Immature natural killer cell (primary cell): ENCODE results near the gene SPATA24. TPM values are rescaled to one million over a fixed set of nuclear protein-coding genes. Genes with fewer than 3 reads are reported as not detected.
"Not testable (repeated sequence)": the region's sequence is repeated elsewhere in the genome, so short reads cannot be mapped to it uniquely, and the experiment has no call there.

Experiments
- DNase-seq, 3 donors: peaks; one replicate each; pipeline ENCODE4 v3.0.0; 2022; ENCODE audit warnings: mixed read lengths in 1 of 3
- H3K27ac Mint-ChIP-seq, 6 donors: one replicate each; pipeline ENCODE4 v1.8.0; 2020; ENCODE audit warnings: mixed read lengths in 6 of 6, mild to moderate bottlenecking in 5 of 6, inconsistent platforms in 4 of 6, moderate library complexity in 3 of 6
- H3K27me3 Mint-ChIP-seq, 3 donors: one replicate each; pipeline ENCODE4 v1.8.0; 2020 to 2021; ENCODE audit warnings: low read depth in 3 of 3, mild to moderate bottlenecking in 3 of 3, mixed read lengths in 3 of 3, moderate library complexity in 3 of 3, inconsistent platforms in 1 of 3
- H3K36me3 Mint-ChIP-seq, 3 donors: one replicate each; pipeline ENCODE4 v1.8.0; 2020; ENCODE audit warnings: mixed read lengths in 3 of 3, inconsistent platforms in 2 of 3, mild to moderate bottlenecking in 2 of 3
- H3K4me1 Mint-ChIP-seq, 2 donors: one replicate each; pipeline ENCODE4 v1.8.0; 2020; ENCODE audit warnings: inconsistent platforms in 2 of 2, mild to moderate bottlenecking in 2 of 2, mixed read lengths in 2 of 2, moderate library complexity in 1 of 2
- H3K4me3 Mint-ChIP-seq, 5 donors: one replicate each; pipeline ENCODE4 v1.8.0; 2020; ENCODE audit warnings: mild to moderate bottlenecking in 5 of 5, mixed read lengths in 5 of 5, inconsistent platforms in 3 of 5, moderate library complexity in 3 of 5
- H3K9me3 Mint-ChIP-seq, 6 donors: one replicate each; pipeline ENCODE4 v1.8.0; 2020; ENCODE audit warnings: mild to moderate bottlenecking in 6 of 6, mixed read lengths in 6 of 6, inconsistent platforms in 4 of 6, moderate library complexity in 3 of 6
- polyA plus RNA-seq, 3 donors: library from polyadenylated mRNA; unstranded; fragments of 300-500 nt; fragmentation: Illumina TruSeq; gene quantifications; one replicate each; pipeline ENCODE4 v1.2.3, GENCODE V29; 2021

SPATA24 gene
- polyA plus RNA-seq, 3 donors from 2014 or later, result 4.5 to 5.6 TPM; not detected in 1

GRCh38 chr5:139378101-139378825 is 25.6 kb downstream of the SPATA24 start:
- H3K27ac Mint-ChIP-seq, result no peak overlapping the region
- no peaks in the 10 kb centered on the region for H3K9me3 Mint-ChIP-seq
- H3K36me3 Mint-ChIP-seq, result peaks cover 0 to 10% (median 0%) of the 10 kb centered on the region in 3 donors
- peaks cover 0 to 2% (median 0%) of the 10 kb centered on the region in 3 donors for H3K27me3 Mint-ChIP-seq
- DNase-seq, result no peak
- H3K4me1 Mint-ChIP-seq, result no peaks in the 10 kb centered on the region
- no peak overlapping the region for H3K4me3 Mint-ChIP-seq

DNA sequence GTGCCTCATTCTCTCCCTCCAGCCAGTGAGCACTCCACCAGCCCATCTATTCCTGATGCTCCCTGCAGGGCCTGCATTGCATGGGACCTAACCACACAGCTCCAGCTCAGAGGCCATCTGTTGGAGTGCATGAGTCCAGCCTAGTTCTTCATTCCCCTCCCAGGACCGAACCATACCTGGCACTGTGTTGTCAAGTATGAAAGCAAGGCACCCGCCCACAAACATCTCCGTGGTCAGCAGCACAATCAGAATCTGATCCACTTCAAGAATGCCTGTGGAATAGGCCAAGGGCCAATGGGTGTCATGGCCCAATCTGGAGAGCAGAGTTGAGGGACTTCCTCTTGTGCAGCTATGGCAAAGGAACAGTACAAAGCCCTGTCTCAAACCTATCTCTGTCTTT is 26.7 kb downstream of the SPATA24 start:
- DNase-seq, result no peak
- peak overlapping the region in 4 of 6 donors; percentile 2 to 48 (median 20) for H3K27ac Mint-ChIP-seq
- H3K4me3 Mint-ChIP-seq, result no peak overlapping the region
- peaks cover 0 to 2% (median 0%) of the 10 kb centered on the region in 3 donors for H3K27me3 Mint-ChIP-seq
- peaks cover 0 to 15% (median 1%) of the 10 kb centered on the region in 3 donors for H3K36me3 Mint-ChIP-seq
- H3K4me1 Mint-ChIP-seq, result no peaks in the 10 kb centered on the region
- no peaks in the 10 kb centered on the region for H3K9me3 Mint-ChIP-seq

- DNase-seq, result no peak
- H3K9me3 Mint-ChIP-seq, result no peaks in the 10 kb centered on the region
- H3K27ac Mint-ChIP-seq, result no peak overlapping the region
- peaks cover 0 to 2% (median 0%) of the 10 kb centered on the region in 3 donors for H3K27me3 Mint-ChIP-seq
- H3K4me1 Mint-ChIP-seq, result no peaks in the 10 kb centered on the region
- H3K4me3 Mint-ChIP-seq, result no peak overlapping the region
- H3K36me3 Mint-ChIP-seq, result peaks cover 0 to 21% (median 7%) of the 10 kb centered on the region in 3 donors
Observed at GRCh38 chr5:139376364-139376763, 27.5 kb downstream of the SPATA24 start.

- no peak for DNase-seq
- no peaks in the 10 kb centered on the region for H3K4me1 Mint-ChIP-seq
- no peaks in the 10 kb centered on the region for H3K9me3 Mint-ChIP-seq
- H3K27ac Mint-ChIP-seq, result no peak overlapping the region
- peaks cover 0 to 4% (median 0%) of the 10 kb centered on the region in 3 donors for H3K27me3 Mint-ChIP-seq
- H3K36me3 Mint-ChIP-seq, result peaks cover 0 to 25% (median 7%) of the 10 kb centered on the region in 3 donors
- no peak overlapping the region for H3K4me3 Mint-ChIP-seq
Observed at GRCh38 chr5:139374909-139375308, 29.0 kb downstream of the SPATA24 start.

DNA sequence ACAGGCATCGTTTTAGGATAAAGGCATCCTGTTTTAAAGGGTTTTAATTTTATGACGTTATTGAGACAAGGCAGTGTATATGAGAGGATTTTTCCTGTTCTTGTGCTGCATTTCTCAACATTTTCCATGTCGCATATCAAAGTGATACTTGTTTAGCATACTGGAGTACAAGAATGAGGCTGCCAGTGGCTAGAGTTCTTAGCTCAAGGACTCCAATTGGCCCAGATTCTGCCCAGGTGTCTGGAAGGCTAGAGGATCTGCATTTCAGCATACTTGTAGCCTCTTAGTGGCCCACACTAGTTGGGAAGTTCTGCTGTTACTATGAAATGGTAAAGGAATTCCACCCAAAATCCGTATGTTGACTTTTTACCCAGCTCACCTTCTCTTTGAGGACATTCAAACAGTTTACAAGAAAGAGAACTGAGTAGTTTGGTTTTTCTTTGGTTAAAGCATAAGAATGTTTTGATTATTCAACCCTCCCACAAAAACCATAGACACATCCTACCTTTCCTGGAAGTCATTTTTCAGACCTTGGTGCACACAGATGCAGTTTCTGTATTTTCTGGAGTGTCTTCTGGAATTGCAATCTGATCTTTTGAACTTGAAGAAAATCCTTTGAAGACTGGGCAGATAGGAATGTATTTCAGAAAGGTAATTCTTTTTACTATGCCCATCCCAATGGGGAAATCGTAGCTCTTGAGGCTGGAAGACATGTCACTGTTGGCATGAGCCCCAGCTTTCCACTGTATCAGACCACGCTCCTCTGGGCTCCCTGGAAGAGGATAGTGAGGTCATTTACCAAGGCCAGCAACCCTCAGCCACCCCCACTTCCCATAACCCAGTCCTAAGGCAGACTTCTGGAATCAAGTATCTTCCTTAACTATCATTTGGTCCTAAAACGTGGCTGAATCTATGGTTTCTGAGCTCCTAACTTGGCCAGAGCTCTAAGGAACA is 32.1 kb downstream of the SPATA24 start:
- H3K27me3 Mint-ChIP-seq, result peaks cover 0 to 2% (median 1%) of the 10 kb centered on the region in 3 donors
- no peak overlapping the region for H3K4me3 Mint-ChIP-seq
- H3K9me3 Mint-ChIP-seq, result no peaks in the 10 kb centered on the region
- DNase-seq, result no peak
- H3K36me3 Mint-ChIP-seq, result peaks cover 0 to 28% (median 11%) of the 10 kb centered on the region in 3 donors
- no peaks in the 10 kb centered on the region for H3K4me1 Mint-ChIP-seq
- H3K27ac Mint-ChIP-seq, result peak overlapping the region in 3 of 6 donors; percentile 47 to 69 (median 54)

DNA sequence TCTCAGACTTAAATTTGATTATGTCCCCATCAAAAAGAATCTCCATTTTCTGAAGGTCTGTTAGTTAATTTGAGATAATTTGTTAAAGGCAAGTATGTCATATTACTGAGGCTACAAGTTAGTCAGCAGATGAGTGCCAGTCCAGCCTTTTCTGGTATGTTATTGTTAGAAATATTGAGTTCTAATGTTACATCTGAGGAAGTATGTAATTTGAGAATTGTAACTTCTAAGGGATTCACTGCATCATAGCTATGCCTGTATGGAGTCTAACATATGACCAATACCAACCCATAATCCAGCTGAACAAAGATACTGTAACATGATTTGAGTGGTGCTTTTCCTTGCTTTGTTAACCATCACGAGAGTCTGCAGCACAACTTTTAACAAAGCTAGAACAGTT is 34.7 kb downstream of the SPATA24 start:
- no peak overlapping the region for H3K27ac Mint-ChIP-seq
- peaks cover 0 to 2% of the 10 kb centered on the region in 2 donors for H3K4me1 Mint-ChIP-seq
- H3K27me3 Mint-ChIP-seq, result peaks cover 0 to 5% (median 1%) of the 10 kb centered on the region in 3 donors
- no peaks in the 10 kb centered on the region for H3K9me3 Mint-ChIP-seq
- DNase-seq, result no peak
- no peak overlapping the region for H3K4me3 Mint-ChIP-seq
- H3K36me3 Mint-ChIP-seq, result peaks cover 5 to 43% (median 20%) of the 10 kb centered on the region in 3 donors

GRCh38 chr5:139368613-139369012 is 35.3 kb downstream of the SPATA24 start:
- peaks cover 0 to 5% (median 1%) of the 10 kb centered on the region in 3 donors for H3K27me3 Mint-ChIP-seq
- peaks cover 5 to 49% (median 26%) of the 10 kb centered on the region in 3 donors for H3K36me3 Mint-ChIP-seq
- peaks cover 0 to 2% of the 10 kb centered on the region in 2 donors for H3K4me1 Mint-ChIP-seq
- peak overlapping the region in 2 of 6 donors; percentile 9 to 16 for H3K27ac Mint-ChIP-seq
- DNase-seq, result no peak
- H3K9me3 Mint-ChIP-seq, result no peaks in the 10 kb centered on the region
- H3K4me3 Mint-ChIP-seq, result no peak overlapping the region

DNA sequence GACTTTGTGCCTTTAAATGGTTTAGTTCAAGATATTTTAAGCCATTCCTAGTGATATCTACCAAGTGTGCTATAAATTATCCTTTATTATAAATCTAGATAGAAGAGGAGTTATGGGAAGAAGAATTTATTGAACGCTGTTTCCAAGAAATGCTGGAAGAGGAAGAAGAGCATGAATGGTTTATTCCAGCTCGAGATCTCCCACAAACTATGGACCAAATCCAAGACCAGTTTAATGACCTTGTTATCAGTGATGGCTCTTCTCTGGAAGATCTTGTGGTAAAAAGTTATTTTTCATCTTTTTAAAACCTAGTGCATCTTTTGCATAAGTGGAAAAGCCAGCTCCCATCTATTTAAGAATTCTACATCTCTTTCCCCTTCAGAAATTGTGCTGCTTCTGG is 39.4 kb downstream of the SPATA24 start:
- peaks cover 0 to 5% (median 0%) of the 10 kb centered on the region in 3 donors for H3K27me3 Mint-ChIP-seq
- no peak for DNase-seq
- no peak overlapping the region for H3K4me3 Mint-ChIP-seq
- peaks cover 5 to 34% (median 20%) of the 10 kb centered on the region in 3 donors for H3K36me3 Mint-ChIP-seq
- H3K4me1 Mint-ChIP-seq, result peaks cover 12% of the 10 kb centered on the region in 2 donors
- H3K27ac Mint-ChIP-seq, result peak overlapping the region in 1 of 6 donors; percentile 23
- H3K9me3 Mint-ChIP-seq, result no peaks in the 10 kb centered on the region

GRCh38 chr5:139363937-139364336 is 40.0 kb downstream of the SPATA24 start:
- H3K9me3 Mint-ChIP-seq, result no peaks in the 10 kb centered on the region
- no peak for DNase-seq
- peaks cover 0 to 5% (median 0%) of the 10 kb centered on the region in 3 donors for H3K27me3 Mint-ChIP-seq
- H3K36me3 Mint-ChIP-seq, result peaks cover 5 to 31% (median 20%) of the 10 kb centered on the region in 3 donors
- peaks cover 12 to 13% of the 10 kb centered on the region in 2 donors for H3K4me1 Mint-ChIP-seq
- H3K27ac Mint-ChIP-seq, result peak overlapping the region in 2 of 6 donors; percentile 23 to 32
- H3K4me3 Mint-ChIP-seq, result no peak overlapping the region

- DNase-seq, result no peak
- Mint-ChIP-seq H3K36me3 (peaks cover 6 to 24% (median 16%) of the 10 kb centered on the region in 3 donors), H3K4me3 (no peak overlapping the region), H3K4me1 (peaks cover 27 to 29% of the 10 kb centered on the region in 2 donors), H3K9me3 (no peaks in the 10 kb centered on the region), H3K27me3 (peaks cover 0 to 5% (median 0%) of the 10 kb centered on the region in 3 donors), H3K27ac (peak overlapping the region in 1 of 6 donors; percentile 24)
Observed at GRCh38 chr5:139361835-139362429, 42.0 kb downstream of the SPATA24 start.

GRCh38 chr5:139360384-139360783 is 43.5 kb downstream of the SPATA24 start:
- H3K4me1 Mint-ChIP-seq, result peaks cover 34 to 37% of the 10 kb centered on the region in 2 donors
- DNase-seq, result no peak
- H3K4me3 Mint-ChIP-seq, result no peak overlapping the region

DNA sequence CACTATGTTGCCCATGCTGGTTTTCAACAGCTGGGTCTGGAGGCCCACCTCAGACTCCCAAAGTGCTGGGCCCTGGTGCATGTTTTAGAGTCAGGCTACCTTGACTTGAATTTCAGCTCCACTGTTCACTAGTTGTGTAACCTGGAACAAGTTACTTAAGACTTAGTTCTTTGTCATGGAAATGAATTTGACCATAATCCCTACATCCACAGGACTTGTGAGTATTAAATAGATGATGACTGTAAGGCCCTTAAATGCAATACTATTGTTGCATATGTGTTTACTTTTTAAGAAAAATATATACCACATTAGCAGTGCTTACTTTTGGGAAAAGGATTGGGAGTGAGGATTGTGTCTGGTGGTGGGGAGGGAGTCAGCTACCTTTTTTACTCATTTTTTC is 45.8 kb downstream of the SPATA24 start:
- Mint-ChIP-seq H3K4me3 (no peak overlapping the region), H3K27me3 (peaks cover 0 to 1% (median 0%) of the 10 kb centered on the region in 3 donors), H3K4me1 (peaks cover 40 to 50% of the 10 kb centered on the region in 2 donors), H3K27ac (peak overlapping the region in 1 of 6 donors; percentile 71), H3K36me3 (peaks cover 7 to 11% (median 8%) of the 10 kb centered on the region in 3 donors), H3K9me3 (no peaks in the 10 kb centered on the region)
- no peak for DNase-seq

More at GRCh38 chr5:139360384-139360783, 43.5 kb downstream of the SPATA24 start:
- Mint-ChIP-seq H3K27me3 (peaks cover 0 to 1% (median 0%) of the 10 kb centered on the region in 3 donors), H3K36me3 (peaks cover 3 to 14% (median 11%) of the 10 kb centered on the region in 3 donors), H3K27ac (peak overlapping the region in 2 of 6 donors; percentile 25 to 42), H3K9me3 (no peaks in the 10 kb centered on the region)

DNA sequence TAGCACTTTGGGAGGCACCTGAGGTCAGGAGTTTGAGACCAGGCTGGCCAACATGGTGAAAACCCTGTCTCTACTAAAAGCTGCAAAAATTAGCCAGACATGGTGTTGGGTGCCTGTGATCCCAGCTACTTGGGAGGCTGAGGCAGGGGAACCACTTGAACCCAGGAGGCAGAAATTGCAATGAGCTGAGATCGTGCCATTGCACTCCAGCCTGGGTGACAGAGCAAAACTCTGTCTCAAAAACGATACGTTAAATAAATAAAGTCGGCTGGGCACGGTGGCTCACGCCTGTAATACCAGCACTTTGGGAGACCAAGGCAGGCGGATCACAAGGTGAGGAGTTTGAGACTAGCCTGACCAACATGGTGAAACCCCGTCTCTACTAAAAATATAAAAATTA is 48.0 kb downstream of the SPATA24 start:
- H3K4me1 Mint-ChIP-seq, result peaks cover 45 to 64% of the 10 kb centered on the region in 2 donors
- DNase-seq, H3K9me3 Mint-ChIP-seq, H3K27me3 Mint-ChIP-seq, H3K4me3 Mint-ChIP-seq, H3K27ac Mint-ChIP-seq: not testable (repeated sequence)
- peaks cover 7 to 11% (median 8%) of the 10 kb centered on the region in 3 donors for H3K36me3 Mint-ChIP-seq
